Upper lobe of left lung (tissue), 4 donors: ENCODE measurements around the gene DDC.
"Not testable (repeated sequence)": the region's sequence is repeated elsewhere in the genome, so short reads cannot be mapped to it uniquely, and the experiment has no call there.

Experiments used
- CTCF ChIP-seq, 6 experiments: fragments of 450-650 bp in 4 of 6; fragments of 200-600 bp in 2 of 6; sonication (generic) in 2 of 6; IDR thresholded peaks; one replicate each; pipeline ENCODE4 v1.5.1; 2016 to 2019; ENCODE audit warnings: antibody characterized with exemption in 6 of 6
- EP300 ChIP-seq, 4 donors: sonication (generic); formaldehyde crosslinking; IDR thresholded peaks; one replicate each; pipeline ENCODE4 v1.5.1; 2017; ENCODE audit warnings: antibody characterized with exemption in 4 of 4, control low read depth in 2 of 4
- POLR2A ChIP-seq, 4 donors: fragments of 450-650 bp; IDR thresholded peaks; one replicate each; pipeline ENCODE4 v1.5.1; 2016 to 2017; ENCODE audit warnings: antibody characterized with exemption in 4 of 4, mild to moderate bottlenecking in 2 of 4
- POLR2AphosphoS5 ChIP-seq, 2 donors: sonication (generic); formaldehyde crosslinking; IDR thresholded peaks; one replicate each; pipeline ENCODE4 v1.5.1; 2017; ENCODE audit warnings: antibody characterized with exemption in 2 of 2

GRCh38 chr7:50580666-50581065 lies 15.5 kb upstream of the DDC start:
- not testable (repeated sequence) for TF ChIP-seq POLR2AphosphoS5, CTCF, EP300, POLR2A (IDR thresholded peaks at IDR 0.05)
